Measurements from ENCODE around the gene SPAG17.

Gene SPAG17

DNA sequence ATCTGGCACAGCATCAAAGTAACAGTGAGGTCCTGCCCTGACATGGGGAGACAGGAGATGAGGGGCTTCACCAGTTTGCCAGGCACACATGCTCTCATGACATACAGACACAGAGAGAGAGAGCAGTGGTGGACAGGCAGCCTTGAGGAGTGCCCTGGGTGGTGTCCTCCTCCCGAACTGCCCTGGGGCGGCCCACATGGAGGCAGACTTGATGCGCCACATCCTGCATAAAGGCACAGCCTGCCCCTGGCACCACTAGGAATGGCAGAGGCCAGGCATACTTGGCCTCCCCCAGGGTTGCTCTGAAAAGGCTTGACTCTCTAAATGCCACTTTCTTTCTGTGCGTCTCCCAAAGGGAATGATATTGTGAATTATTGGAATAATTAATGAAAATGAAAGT is 67.5 kb downstream of the SPAG17 start:
- DNase-seq = no peak

- no peak for DNase-seq
Measured at GRCh38 chr1:118116909-118117308, 68.1 kb downstream of the SPAG17 start.

- DNase-seq = no peak
Measured at GRCh38 chr1:118116401-118116800, 68.6 kb downstream of the SPAG17 start.

- no peak for DNase-seq
Measured at GRCh38 chr1:118115567-118116295, 69.3 kb downstream of the SPAG17 start.

- DNase-seq = no peak
Measured at GRCh38 chr1:118113261-118113660, 71.8 kb downstream of the SPAG17 start.

DNA sequence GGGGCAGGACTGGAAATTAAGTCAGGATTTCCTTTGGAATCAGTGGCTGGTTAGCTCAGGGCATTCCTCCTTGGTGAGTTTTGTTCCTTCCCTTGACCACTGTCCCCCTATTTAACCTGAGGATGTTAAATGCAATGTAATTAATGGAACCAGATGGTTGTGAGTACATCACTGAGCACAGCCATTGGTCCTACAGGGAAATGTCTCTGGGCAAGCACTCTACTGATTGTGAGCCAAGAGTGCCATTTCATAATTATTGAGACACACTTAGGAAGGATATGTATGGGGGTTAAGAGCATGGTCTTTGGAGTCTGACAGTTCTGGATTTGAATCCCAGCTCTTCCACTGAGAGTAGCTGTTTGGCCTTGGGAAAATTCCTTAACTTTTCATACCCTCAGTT is 74.4 kb downstream of the SPAG17 start:
- no peak for DNase-seq

- no peak for DNase-seq
Measured at GRCh38 chr1:118104951-118105350, 80.1 kb downstream of the SPAG17 start.

DNA sequence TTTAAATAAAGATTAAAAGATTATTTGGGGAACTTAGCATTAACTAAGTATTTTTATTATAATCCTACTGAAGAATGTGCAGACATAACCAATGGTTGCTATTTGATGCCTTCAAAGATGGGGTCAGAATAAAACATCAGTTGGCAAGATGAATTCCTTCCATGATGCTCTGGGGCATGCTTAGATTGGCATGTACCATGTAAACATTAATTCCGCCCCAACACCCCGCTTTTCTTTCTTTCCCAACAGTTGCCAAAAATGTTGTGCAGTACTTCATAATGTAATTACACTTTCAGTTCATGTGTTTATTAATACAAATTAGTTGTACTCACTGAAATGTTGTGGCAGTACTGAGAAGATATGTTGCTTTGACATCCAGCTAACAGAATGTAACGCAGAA is 82.6 kb downstream of the SPAG17 start:
- no peak for DNase-seq

- no peak for DNase-seq
Measured at GRCh38 chr1:118101999-118102398, 83.0 kb downstream of the SPAG17 start.

- no peak for DNase-seq
Measured at GRCh38 chr1:118101515-118101844, 83.5 kb downstream of the SPAG17 start.

- DNase-seq = no peak
Measured at GRCh38 chr1:118100686-118101514, 84.1 kb downstream of the SPAG17 start.

DNA sequence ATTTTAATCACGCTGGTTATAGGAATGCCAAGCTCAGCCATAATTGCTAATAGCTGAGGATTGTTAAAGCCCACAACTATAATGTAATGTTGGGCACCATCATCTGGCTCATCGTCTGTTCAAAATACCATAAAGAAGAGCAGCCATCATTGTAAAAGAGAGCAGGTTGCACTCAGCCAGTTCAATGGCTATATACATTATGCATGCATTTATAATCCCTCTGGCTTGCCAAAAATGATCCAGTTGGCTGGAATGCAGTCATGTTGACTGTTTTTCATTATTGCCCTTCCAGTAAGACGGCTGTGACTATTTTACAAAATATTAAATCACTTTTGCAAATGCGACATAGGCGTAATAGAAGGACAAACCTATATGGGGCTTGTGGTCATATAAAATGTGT is 85.3 kb downstream of the SPAG17 start:
- DNase-seq = no peak

- DNase-seq = no peak
Measured at GRCh38 chr1:118097622-118098348, 87.2 kb downstream of the SPAG17 start.

- DNase-seq = no peak
Measured at GRCh38 chr1:118093017-118093416, 92.0 kb downstream of the SPAG17 start.

DNA sequence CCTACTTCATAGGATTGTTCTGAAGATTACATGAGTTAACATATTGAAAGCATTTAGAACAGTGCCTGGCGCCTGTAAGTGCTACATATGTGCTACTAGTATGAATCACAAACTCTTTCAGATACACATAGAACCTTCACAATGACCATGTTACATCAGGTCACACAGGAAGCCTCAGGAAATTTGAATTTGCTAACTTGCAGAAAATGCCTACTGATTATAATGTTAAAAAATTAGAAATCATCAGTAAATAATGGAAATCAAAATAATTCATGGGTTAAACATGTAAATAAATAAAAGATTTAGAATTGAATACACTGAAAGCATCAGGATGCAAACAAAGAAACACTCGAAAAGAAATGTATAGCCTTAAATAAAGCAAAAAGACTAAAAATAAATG is 94.9 kb downstream of the SPAG17 start:
- DNase-seq = no peak

- no peak for DNase-seq
Measured at GRCh38 chr1:118085365-118085764, 99.7 kb downstream of the SPAG17 start.

GRCh38 chr1:118084400-118084799 is 100.6 kb downstream of the SPAG17 start:
- DNase-seq = no peak

GRCh38 chr1:118082984-118083383 is 102.0 kb downstream of the SPAG17 start:
- no peak for DNase-seq

DNA sequence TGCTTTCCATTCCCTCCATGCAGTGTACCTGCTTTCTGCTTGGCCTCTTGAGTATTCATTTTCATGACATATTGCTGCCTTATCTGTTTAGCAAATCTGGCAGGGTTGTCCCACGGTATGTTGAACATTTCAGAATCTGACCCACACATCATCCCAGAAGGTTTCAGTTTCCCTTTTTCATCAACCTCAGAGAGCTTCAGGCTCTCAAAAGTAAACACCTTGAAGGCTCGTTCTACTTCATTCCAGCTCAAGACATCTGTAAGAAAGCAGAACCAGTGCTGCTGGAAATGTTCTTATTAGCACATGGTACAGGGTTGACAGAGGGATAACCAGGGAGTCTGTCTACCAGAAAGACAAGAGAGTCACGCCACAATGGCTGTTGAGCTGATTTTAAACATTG is 103.6 kb downstream of the SPAG17 start:
- no peak for DNase-seq

GRCh38 chr1:118077331-118078045 is 107.5 kb downstream of the SPAG17 start:
- no peak for DNase-seq

DNA sequence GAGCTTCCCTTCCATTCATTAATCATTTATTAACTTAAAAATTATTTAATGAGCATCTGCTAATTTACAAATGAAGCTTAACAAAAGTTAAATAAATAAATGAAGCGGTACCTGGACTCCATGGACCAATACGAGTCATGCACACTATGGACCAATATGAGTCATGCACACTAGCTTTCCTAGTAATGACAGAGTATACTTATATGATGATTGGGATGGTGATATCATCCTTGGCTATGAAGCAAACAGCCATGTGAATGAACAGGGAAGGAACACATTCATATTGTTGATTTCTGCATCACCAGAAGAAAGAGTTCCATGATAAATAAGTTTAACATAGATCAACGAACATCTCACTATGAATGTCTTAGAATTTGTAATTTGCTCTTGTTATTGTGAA is 109.9 kb downstream of the SPAG17 start:
- no peak for DNase-seq

- no peak for DNase-seq
Measured at GRCh38 chr1:118073648-118074435, 111.2 kb downstream of the SPAG17 start.
